PFSK-1 (cell line): ENCODE measurements around the gene HOXA4.

Source experiments
- FOXP2 ChIP-seq: optimal IDR thresholded peaks from 2 replicates; pipeline ENCODE3; 2011; ENCODE audit warnings: borderline replicate concordance, control low read depth, inconsistent platforms; ENCODE audit not compliant: insufficient read depth; ENCODE audit errors: extremely low read length, extremely low read depth
- POLR2AphosphoS5 ChIP-seq: IDR thresholded peaks from 2 replicates; pipeline ENCODE4 v1.6.1; 2012; ENCODE audit warnings: low read depth, mild to moderate bottlenecking, control low read depth, low read length, moderate library complexity
- TAF1 ChIP-seq: IDR thresholded peaks from 2 replicates; pipeline ENCODE4 v1.6.1; 2012; ENCODE audit warnings: low read length, control low read depth, borderline replicate concordance; ENCODE audit not compliant: insufficient read depth
- TF ChIP-seq, protein P1 (sequence below), 2 experiments: IDR thresholded peaks; 2 replicates each; pipeline versions ENCODE4 v1.6.1 to v1.8.0; 2011 to 2012; ENCODE audit warnings: low read depth in 2 of 2, low read length in 2 of 2, control low read depth in 1 of 2, inconsistent platforms in 1 of 2, mild to moderate bottlenecking in 1 of 2, moderate library complexity in 1 of 2; ENCODE audit not compliant: insufficient read depth in 1 of 2

DNA sequence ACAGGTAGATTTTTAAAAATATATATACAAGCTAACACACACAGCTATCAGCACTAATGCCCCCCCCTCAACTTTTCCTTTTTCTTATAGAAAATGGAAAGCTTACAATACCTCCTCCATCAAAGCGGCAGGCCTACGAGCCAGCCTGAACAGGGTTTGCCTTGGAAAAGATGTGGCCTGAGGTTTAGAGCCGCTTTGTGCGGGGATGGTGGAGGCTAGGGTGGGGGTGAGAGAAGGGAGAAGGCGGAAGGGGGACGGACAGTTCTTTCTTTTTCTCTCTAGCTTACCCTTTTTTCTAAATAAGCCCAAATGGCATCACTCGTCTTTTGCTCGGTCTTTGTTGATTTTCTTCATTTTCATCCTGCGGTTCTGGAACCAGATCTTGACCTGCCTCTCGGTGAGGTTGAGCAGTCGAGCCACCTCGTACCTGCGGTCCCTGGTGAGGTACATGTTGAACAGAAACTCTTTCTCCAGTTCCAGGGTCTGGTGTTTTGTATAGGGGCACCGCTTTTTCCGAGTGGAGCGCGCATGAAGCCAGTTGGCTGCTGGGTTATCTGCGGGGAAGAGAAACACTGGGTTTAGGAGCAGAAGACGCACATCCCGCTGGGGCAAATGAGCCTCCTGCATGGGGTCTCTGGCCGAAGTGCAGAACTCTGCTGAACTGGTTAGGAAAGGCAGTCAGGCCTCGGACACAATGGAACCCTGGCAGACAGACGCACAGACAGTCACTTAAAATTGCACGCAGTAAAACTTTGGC, 32.9 kb upstream of the HOXA4 start:
- TF ChIP-seq FOXP2 (no peak), POLR2AphosphoS5 (no peak), TAF1 (no peak)
- TF ChIP-seq, protein P1, sequence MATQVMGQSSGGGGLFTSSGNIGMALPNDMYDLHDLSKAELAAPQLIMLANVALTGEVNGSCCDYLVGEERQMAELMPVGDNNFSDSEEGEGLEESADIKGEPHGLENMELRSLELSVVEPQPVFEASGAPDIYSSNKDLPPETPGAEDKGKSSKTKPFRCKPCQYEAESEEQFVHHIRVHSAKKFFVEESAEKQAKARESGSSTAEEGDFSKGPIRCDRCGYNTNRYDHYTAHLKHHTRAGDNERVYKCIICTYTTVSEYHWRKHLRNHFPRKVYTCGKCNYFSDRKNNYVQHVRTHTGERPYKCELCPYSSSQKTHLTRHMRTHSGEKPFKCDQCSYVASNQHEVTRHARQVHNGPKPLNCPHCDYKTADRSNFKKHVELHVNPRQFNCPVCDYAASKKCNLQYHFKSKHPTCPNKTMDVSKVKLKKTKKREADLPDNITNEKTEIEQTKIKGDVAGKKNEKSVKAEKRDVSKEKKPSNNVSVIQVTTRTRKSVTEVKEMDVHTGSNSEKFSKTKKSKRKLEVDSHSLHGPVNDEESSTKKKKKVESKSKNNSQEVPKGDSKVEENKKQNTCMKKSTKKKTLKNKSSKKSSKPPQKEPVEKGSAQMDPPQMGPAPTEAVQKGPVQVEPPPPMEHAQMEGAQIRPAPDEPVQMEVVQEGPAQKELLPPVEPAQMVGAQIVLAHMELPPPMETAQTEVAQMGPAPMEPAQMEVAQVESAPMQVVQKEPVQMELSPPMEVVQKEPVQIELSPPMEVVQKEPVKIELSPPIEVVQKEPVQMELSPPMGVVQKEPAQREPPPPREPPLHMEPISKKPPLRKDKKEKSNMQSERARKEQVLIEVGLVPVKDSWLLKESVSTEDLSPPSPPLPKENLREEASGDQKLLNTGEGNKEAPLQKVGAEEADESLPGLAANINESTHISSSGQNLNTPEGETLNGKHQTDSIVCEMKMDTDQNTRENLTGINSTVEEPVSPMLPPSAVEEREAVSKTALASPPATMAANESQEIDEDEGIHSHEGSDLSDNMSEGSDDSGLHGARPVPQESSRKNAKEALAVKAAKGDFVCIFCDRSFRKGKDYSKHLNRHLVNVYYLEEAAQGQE (IDR thresholded peaks at IDR 0.05; ENCODE audit: insufficient read depth in 1 of 2, low read depth in 2 of 2, low read length in 2 of 2): no peak
